B cell (primary cell): ENCODE data around the gene EGLN2. TPM values are rescaled to one million over a fixed set of nuclear protein-coding genes. Genes with fewer than 3 reads are reported as not detected.

Experiments used
- ATAC-seq: fragments of 200-7000 bp; cut with Tn5 transposase; one replicate; pipeline ENCODE4 v1.10.0; 2021; ENCODE audit warnings: low read depth, mild to moderate bottlenecking, moderate number of reproducible peaks, moderate library complexity
- CTCF ChIA-PET: fragments of 350-600 bp; sonication (Branson Sonifier 250); formaldehyde crosslinking; loops from one replicate; lab custom pipeline; 2021; ENCODE audit warnings: antibody characterized with exemption, inconsistent platforms; lab: Charles Lee
- POLR2A ChIA-PET: fragments of 350-600 bp; sonication (Branson Sonifier 250); formaldehyde crosslinking; loops from one replicate; lab custom pipeline; 2021; ENCODE audit warnings: antibody characterized with exemption; lab: Charles Lee
- DNase-seq: peaks from one replicate; pipeline ENCODE4 v3.0.0; 2013
- H2AFZ ChIP-seq: 2 replicates; pipeline ENCODE4 v1.6.1; 2012; ENCODE audit warnings: mild to moderate bottlenecking, low read depth, low read length; ENCODE audit not compliant: insufficient read depth, poor library complexity, severe bottlenecking
- H3K27ac ChIP-seq, 2 donors: 1 replicate in 1 of 2; 2 replicates in 1 of 2; pipeline ENCODE4 v1.5.1; 2012 to 2013; ENCODE audit warnings: low read length in 2 of 2, mild to moderate bottlenecking in 2 of 2, moderate library complexity in 1 of 2
- H3K27me3 ChIP-seq, 4 experiments: fragments of 200-600 bp in 1 of 4; sonication (generic) in 1 of 4; replicated peaks in 1 of 4; 1 replicate in 2 of 4; 2 replicates in 2 of 4; pipeline versions ENCODE4 v1.6.1 to v1.7.0; 2013 to 2016; ENCODE audit warnings: low read length in 3 of 4, mild to moderate bottlenecking in 2 of 4, mixed read lengths in 1 of 4, moderate library complexity in 1 of 4; ENCODE audit not compliant: insufficient read depth in 4 of 4, control insufficient read depth in 3 of 4; ENCODE audit errors: control extremely low read depth in 1 of 4
- H3K36me3 ChIP-seq, 2 experiments: replicated peaks in 1 of 2; 1 replicate in 1 of 2; 2 replicates in 1 of 2; pipeline versions ENCODE4 v1.6.1 to v1.7.1; 2013; ENCODE audit warnings: low read length in 1 of 2; ENCODE audit not compliant: insufficient read depth in 2 of 2, control insufficient read depth in 1 of 2; ENCODE audit errors: control extremely low read depth in 1 of 2, extremely low read depth in 1 of 2
- H3K4me1 ChIP-seq, 2 donors: fragments of 200-600 bp in 1 of 2; sonication (generic) in 1 of 2; 1 replicate in 1 of 2; 2 replicates in 1 of 2; pipeline versions ENCODE4 v1.5.1 to v1.6.1; 2013 to 2017; ENCODE audit warnings: low read length in 2 of 2; ENCODE audit not compliant: control insufficient read depth in 2 of 2, insufficient read depth in 2 of 2
- H3K4me2 ChIP-seq: replicated peaks from 2 replicates; pipeline ENCODE3; 2012; ENCODE audit warnings: mild to moderate bottlenecking, low read depth, low read length; ENCODE audit not compliant: poor library complexity, severe bottlenecking
- H3K4me3 ChIP-seq, 5 experiments: fragments of 200-600 bp in 1 of 5; sonication (generic) in 1 of 5; 1 replicate in 3 of 5; 2 replicates in 2 of 5; pipeline versions ENCODE4 v1.5.1 to v1.7.0; 2011 to 2016; ENCODE audit warnings: low read length in 4 of 5, mild to moderate bottlenecking in 4 of 5, low read depth in 2 of 5, control low read depth in 1 of 5, moderate library complexity in 1 of 5; ENCODE audit not compliant: insufficient read depth in 1 of 5; ENCODE audit errors: control extremely low read depth in 1 of 5, extremely low read depth in 1 of 5
- H3K79me2 ChIP-seq: fragments of 200-600 bp; sonication (generic); one replicate; pipeline ENCODE4 v1.6.0; 2016; ENCODE audit warnings: low read length; ENCODE audit not compliant: control insufficient read depth, insufficient read depth
- H3K9ac ChIP-seq: fragments of 200-600 bp; sonication (generic); 2 replicates; pipeline ENCODE4 v1.6.1; 2017; ENCODE audit warnings: mild to moderate bottlenecking, low read length, moderate library complexity
- H3K9me3 ChIP-seq, 3 donors: one replicate each; pipeline versions ENCODE4 v1.6.1 to v1.7.1; 2013; ENCODE audit warnings: low read length in 2 of 3; ENCODE audit not compliant: control insufficient read depth in 2 of 3, insufficient read depth in 1 of 3; ENCODE audit errors: control extremely low read depth in 1 of 3
- H4K20me1 ChIP-seq: 2 replicates; pipeline ENCODE4 v1.6.0; 2012; ENCODE audit warnings: mild to moderate bottlenecking, low read length; ENCODE audit not compliant: insufficient read depth, control insufficient read depth, poor library complexity, severe bottlenecking
- H3K27ac Mint-ChIP-seq: one replicate; pipeline ENCODE4 v1.8.0; 2021; ENCODE audit warnings: mixed read lengths
- H3K27me3 Mint-ChIP-seq: one replicate; pipeline ENCODE4 v1.8.0; 2021; ENCODE audit warnings: mixed read lengths
- H3K4me1 Mint-ChIP-seq: one replicate; pipeline ENCODE4 v1.8.0; 2021; ENCODE audit warnings: mixed read lengths
- H3K4me3 Mint-ChIP-seq: one replicate; pipeline ENCODE4 v1.8.0; 2021; ENCODE audit warnings: mixed read lengths
- H3K9me3 Mint-ChIP-seq: one replicate; pipeline ENCODE4 v1.8.0; 2022; ENCODE audit warnings: mixed read lengths; ENCODE audit not compliant: insufficient read depth
- CTCF ChIP-seq: fragments of 200-600 bp; IDR thresholded peaks from one replicate; pipeline ENCODE4 v1.8.0; 2022; ENCODE audit warnings: antibody characterized with exemption, mild to moderate bottlenecking
- EZH2 ChIP-seq: IDR thresholded peaks from 2 replicates; pipeline ENCODE4 v1.6.1; 2012; ENCODE audit warnings: borderline replicate concordance, low read depth, mild to moderate bottlenecking, moderate library complexity, low read length; ENCODE audit not compliant: insufficient read depth, poor library complexity, severe bottlenecking
- WGBS: methylation state at CpG from one replicate; pipeline ENCODE4 v1.1.5; 2013; ENCODE audit warnings: missing lambda C conversion rate; ENCODE audit not compliant: insufficient coverage; 5-methylcytosine and 5-hydroxymethylcytosine counted together
- intact Hi-C: fragments of 100-400 bp; cut with micrococcal nuclease; formaldehyde crosslinking; loops from one replicate; pipeline ENCODE4 v1.10.0; 2022
- polyA plus RNA-seq: library from polyadenylated mRNA; depleted of rRNA; stranded (reverse); fragments of >200 nt; gene quantifications from 2 replicates; pipeline ENCODE4 v1.2.3, GENCODE V29; 2012
- total RNA-seq, 2 donors: library from RNA; stranded (reverse); fragments of 120-200 nt in 1 of 2; gene quantifications; 1 replicate in 1 of 2; 2 replicates in 1 of 2; pipeline versions ENCODE4 v1.2.3 to v1.2.4, GENCODE V29; 2013 to 2022

Gene EGLN2
- total and polyA plus RNA-seq, 2 donors (not counting 1 experiment from before 2014, with no cell fraction given), result 130 to 178 TPM

- Histone ChIP-seq H3K79me2 (peaks cover 74% of the 10 kb centered on the region), H3K27ac (peak overlapping the region in 1 of 2 donors; percentile 95), H3K4me2 (peak overlapping the region; percentile 82), H3K9ac (peak overlapping the region; percentile 96), H3K9me3 (no peaks in the 10 kb centered on the region), H3K4me1 (peaks cover 47 to 71% of the 10 kb centered on the region in 2 donors), H4K20me1 (peaks cover 39% of the 10 kb centered on the region), H3K4me3 (peak overlapping the region in 4 of 5 experiments; percentile 77 to 98 (median 88)), H3K27me3 (no peaks in the 10 kb centered on the region), H3K36me3 (peaks cover 12 to 29% of the 10 kb centered on the region in 2 experiments), H2AFZ (no peak overlapping the region)
- ChIA-PET CTCF (interaction anchor here (0.7 to 3.0 kb wide), 7 partner anchors 25 to 388 kb away, joined by 3 to 13 read pairs (median 5); partner anchors contain the start of gene RAB4B), POLR2A (interaction anchor here (1.1 to 4.7 kb wide), 2 partner anchors 25 to 88 kb away, joined by 4 to 99 read pairs; partner anchors contain the start of genes MIA and RAB4B)
- ATAC-seq, result no peak
- WGBS, result 73% methylated on average over 8 of the region's 12 CpGs
- Mint-ChIP-seq H3K27ac (peak overlapping the region; percentile 95), H3K9me3 (no peaks in the 10 kb centered on the region), H3K27me3 (no peaks in the 10 kb centered on the region), H3K4me1 (peaks cover 58% of the 10 kb centered on the region), H3K4me3 (peak overlapping the region; percentile 93)
- intact Hi-C loops, result loop anchor here (5.0 kb wide), 1 partner anchor 510 kb away; the partner anchor contains the start of gene HNRNPUL1
- no peak for TF ChIP-seq CTCF
- TF ChIP-seq EZH2, result no peak
- DNase-seq, result no peak
Measured at GRCh38 chr19:40752257-40752781, 46.7 kb upstream of the EGLN2 start.
